Measurements from ENCODE around the gene NPR1.

Gene NPR1

GRCh38 chr1:153728305-153729066, 50.0 kb downstream of the NPR1 start:
- peak in 1 of 2 donors; percentile 27 for DNase-seq

GRCh38 chr1:153730468-153730988, 52.0 kb downstream of the NPR1 start:
- no peak for DNase-seq

GRCh38 chr1:153733970-153734369, 55.5 kb downstream of the NPR1 start:
- no peak for DNase-seq

GRCh38 chr1:153734396-153735089, 56.1 kb downstream of the NPR1 start:
- DNase-seq: peak in 1 of 2 donors; percentile 20

- DNase-seq: no peak
Measured at GRCh38 chr1:153735090-153735420, 56.6 kb downstream of the NPR1 start.

- no peak for DNase-seq
Measured at GRCh38 chr1:153741986-153742385, 63.5 kb downstream of the NPR1 start.

- peak in 1 of 2 donors; percentile 13 for DNase-seq
Measured at GRCh38 chr1:153742411-153743142, 64.1 kb downstream of the NPR1 start.
